Fibroblast of lung (primary cell): ENCODE results near the gene SPEN.

Experiments used
- EZH2 ChIP-seq: IDR thresholded peaks from 2 replicates; pipeline ENCODE4 v1.5.1; 2012; ENCODE audit warnings: low read length, control low read depth, mild to moderate bottlenecking; ENCODE audit errors: missing control alignments
- TF ChIP-seq, protein P1 (sequence below), 2 donors: IDR thresholded peaks in 1 of 2; conservative IDR thresholded peaks in 1 of 2; 1 replicate in 1 of 2; 2 replicates in 1 of 2; pipeline ENCODE4 v1.5.1; 2011 to 2012; ENCODE audit warnings: low read length in 2 of 2, control low read depth in 1 of 2, inconsistent platforms in 1 of 2, low read depth in 1 of 2, mild to moderate bottlenecking in 1 of 2

DNA sequence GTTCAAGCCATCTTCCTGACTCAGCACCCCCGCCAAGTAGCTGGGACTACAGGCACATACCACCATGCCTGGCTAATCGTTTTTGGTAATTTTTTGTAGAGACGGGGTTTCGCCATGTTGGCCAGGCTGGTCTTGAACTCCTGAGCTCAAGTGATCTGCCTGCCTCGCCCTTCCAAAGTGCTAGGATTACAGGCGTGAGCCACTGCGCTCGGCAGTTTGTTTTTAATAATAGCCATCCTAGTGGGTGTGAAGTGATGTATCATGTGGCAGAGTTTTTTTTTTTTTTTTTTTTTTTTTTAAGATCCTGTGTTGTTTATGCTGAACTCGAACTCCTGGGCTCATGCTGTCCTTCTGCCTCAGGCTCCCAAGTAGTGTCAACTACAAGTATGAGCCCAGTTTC, 51.8 kb downstream of the SPEN start:
- TF ChIP-seq, protein P1, sequence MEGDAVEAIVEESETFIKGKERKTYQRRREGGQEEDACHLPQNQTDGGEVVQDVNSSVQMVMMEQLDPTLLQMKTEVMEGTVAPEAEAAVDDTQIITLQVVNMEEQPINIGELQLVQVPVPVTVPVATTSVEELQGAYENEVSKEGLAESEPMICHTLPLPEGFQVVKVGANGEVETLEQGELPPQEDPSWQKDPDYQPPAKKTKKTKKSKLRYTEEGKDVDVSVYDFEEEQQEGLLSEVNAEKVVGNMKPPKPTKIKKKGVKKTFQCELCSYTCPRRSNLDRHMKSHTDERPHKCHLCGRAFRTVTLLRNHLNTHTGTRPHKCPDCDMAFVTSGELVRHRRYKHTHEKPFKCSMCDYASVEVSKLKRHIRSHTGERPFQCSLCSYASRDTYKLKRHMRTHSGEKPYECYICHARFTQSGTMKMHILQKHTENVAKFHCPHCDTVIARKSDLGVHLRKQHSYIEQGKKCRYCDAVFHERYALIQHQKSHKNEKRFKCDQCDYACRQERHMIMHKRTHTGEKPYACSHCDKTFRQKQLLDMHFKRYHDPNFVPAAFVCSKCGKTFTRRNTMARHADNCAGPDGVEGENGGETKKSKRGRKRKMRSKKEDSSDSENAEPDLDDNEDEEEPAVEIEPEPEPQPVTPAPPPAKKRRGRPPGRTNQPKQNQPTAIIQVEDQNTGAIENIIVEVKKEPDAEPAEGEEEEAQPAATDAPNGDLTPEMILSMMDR (conservative IDR thresholded peaks at IDR 0.05 in 1 of 2, IDR thresholded peaks at IDR 0.05 in 1 of 2; ENCODE audit: low read depth in 1 of 2, low read length in 2 of 2) = no peak
- no peak for TF ChIP-seq EZH2
